Loucy (cell line): Measurements from ENCODE around the gene DYNLT4.
"Not testable (repeated sequence)": the region's sequence is repeated elsewhere in the genome, so short reads cannot be mapped to it uniquely, and the experiment has no call there.

Source experiments
- CTCF ChIP-seq: fragments of 200-600 bp; sonication (generic); conservative IDR thresholded peaks from 2 replicates; pipeline ENCODE4 v1.5.1; 2014; ENCODE audit warnings: mild to moderate bottlenecking, antibody characterized with exemption, low read length
- EZH2phosphoT487 ChIP-seq: fragments of 200-600 bp; IDR thresholded peaks from 2 replicates; pipeline ENCODE4 v1.6.1; 2018; ENCODE audit warnings: antibody characterized with exemption, mild to moderate bottlenecking, moderate library complexity, borderline replicate concordance

- TF ChIP-seq CTCF, EZH2phosphoT487: not testable (repeated sequence)
These were observed 17.2 kb upstream of the DYNLT4 start for GRCh38 chr1:44824392-44824791.
